HCT116 (cell line): ENCODE data around the gene ZNF691. TPM values are rescaled to one million over a fixed set of nuclear protein-coding genes. Genes with fewer than 3 reads are reported as not detected.

Source experiments
- ATAC-seq: fragments of 200-7000 bp; cut with Tn5 transposase; 2 replicates; pipeline ENCODE4 v1.9.1; 2020; ENCODE audit warnings: mild to moderate bottlenecking, moderate library complexity
- BruUV-seq: library from RNA; stranded (reverse); fragments of 400-500 nt; replicated peaks from 2 replicates; lab custom pipeline; 2021; lab: Mats Ljungman, UMichigan
- CTCF ChIA-PET: fragments of 300-600 bp; sonication (Branson Sonifier 250); formaldehyde crosslinking; loops from one replicate; lab custom pipeline; 2021; ENCODE audit warnings: antibody characterized with exemption; lab: Charles Lee
- POLR2A ChIA-PET: fragments of 300-600, 350-600 bp; sonication (Branson Sonifier 250); formaldehyde crosslinking; loops from one replicate; lab custom pipeline; 2021; ENCODE audit warnings: antibody characterized with exemption; lab: Charles Lee
- RAD21 ChIA-PET, 2 experiments: fragments of 300-600 bp; sonication (Branson Sonifier 250); formaldehyde crosslinking; loops; one replicate each; lab custom pipeline; 2023; ENCODE audit warnings: low total read pairs in 2 of 2; ENCODE audit not compliant: uncharacterized antibody in 2 of 2, unreplicated experiment in 2 of 2, low non-redundant PET in 1 of 2; lab: Charles Lee
- DNase-seq: peaks from one replicate; pipeline ENCODE4 v3.0.0-alpha.2; 2010; ENCODE audit warnings: low read depth, low spot score
- H2AFZ ChIP-seq: fragments of 200-600 bp; shearing (Covaris generic), sonication (generic); 2 replicates; pipeline ENCODE4 v1.6.1; 2017; ENCODE audit warnings: low read depth, mixed run types, mixed read lengths, antibody characterized with exemption, low read length; ENCODE audit not compliant: poor library complexity, severe bottlenecking
- H3K27ac ChIP-seq: 2 replicates; pipeline ENCODE4 v1.5.1; 2012; ENCODE audit warnings: low read depth, low read length
- H3K27me3 ChIP-seq: fragments of 200-600 bp; sonication (generic); 2 replicates; pipeline ENCODE4 v1.6.1; 2016; ENCODE audit warnings: mixed run types, low read length, mixed read lengths; ENCODE audit not compliant: insufficient read depth
- H3K36me3 ChIP-seq, 2 experiments: fragments of 200-500 bp in 1 of 2; fragments of 200-600 bp in 1 of 2; sonication (Bioruptor generic) in 1 of 2; sonication (generic) in 1 of 2; 2 replicates each; pipeline versions ENCODE4 v1.5.1 to v1.6.1; 2014 to 2016; ENCODE audit warnings: low read length in 2 of 2, inconsistent platforms in 1 of 2, mixed read lengths in 1 of 2, mixed run types in 1 of 2; ENCODE audit not compliant: insufficient read depth in 2 of 2, control insufficient read depth in 1 of 2
- H3K4me1 ChIP-seq, 2 experiments: fragments of 200-600 bp in 1 of 2; sonication (generic) in 1 of 2; 2 replicates each; pipeline versions ENCODE4 v1.5.1 to v1.6.1; 2012 to 2017; ENCODE audit warnings: low read length in 2 of 2, inconsistent platforms in 1 of 2, mild to moderate bottlenecking in 1 of 2, mixed read lengths in 1 of 2, mixed run types in 1 of 2, moderate library complexity in 1 of 2; ENCODE audit not compliant: insufficient read depth in 2 of 2, control insufficient read depth in 1 of 2
- H3K4me2 ChIP-seq: fragments of 200-600 bp; sonication (generic); 2 replicates; pipeline ENCODE4 v1.6.1; 2017; ENCODE audit warnings: mixed run types, low read length, mixed read lengths
- H3K4me3 ChIP-seq, 2 experiments: fragments of 200-600 bp in 1 of 2; sonication (generic) in 1 of 2; replicated peaks in 1 of 2; 2 replicates each; pipeline ENCODE4 v1.5.1; 2011 to 2016; ENCODE audit warnings: low read length in 2 of 2, control low read depth in 1 of 2, low read depth in 1 of 2, mild to moderate bottlenecking in 1 of 2, mixed read lengths in 1 of 2, mixed run types in 1 of 2
- H3K79me2 ChIP-seq: fragments of 200-600 bp; sonication (generic); 2 replicates; pipeline ENCODE4 v1.6.1; 2017; ENCODE audit warnings: mild to moderate bottlenecking, mixed run types, low read length, moderate library complexity, mixed read lengths; ENCODE audit not compliant: insufficient read depth
- H3K9ac ChIP-seq: fragments of 200-600 bp; sonication (generic); 2 replicates; pipeline ENCODE4 v1.6.1; 2016; ENCODE audit warnings: low read length, mixed read lengths
- H3K9me2 ChIP-seq: fragments of 200-600 bp; sonication (generic), shearing (Covaris generic); 2 replicates; pipeline ENCODE4 v1.6.1; 2017; ENCODE audit warnings: mixed run types, mild to moderate bottlenecking, moderate library complexity; ENCODE audit not compliant: insufficient read depth
- H3K9me3 ChIP-seq, 2 experiments: fragments of 200-500 bp in 1 of 2; fragments of 200-600 bp in 1 of 2; sonication (Bioruptor generic) in 1 of 2; sonication (generic) in 1 of 2; 2 replicates each; pipeline ENCODE4 v1.6.1; 2014 to 2017; ENCODE audit warnings: low read length in 2 of 2, mixed read lengths in 2 of 2, inconsistent platforms in 1 of 2, low read depth in 1 of 2, mild to moderate bottlenecking in 1 of 2, mixed run types in 1 of 2, moderate library complexity in 1 of 2; ENCODE audit not compliant: control insufficient read depth in 1 of 2, insufficient read depth in 1 of 2
- H4K20me1 ChIP-seq: fragments of 200-600 bp; sonication (generic), shearing (Covaris generic); 2 replicates; pipeline ENCODE4 v1.6.1; 2017; ENCODE audit warnings: mixed run types, mild to moderate bottlenecking, moderate library complexity; ENCODE audit not compliant: insufficient read depth
- ATF3 ChIP-seq: IDR thresholded peaks from 2 replicates; pipeline ENCODE4 v1.6.1; 2012
- CBX3 ChIP-seq: IDR thresholded peaks from 2 replicates; pipeline ENCODE4 v1.6.1; 2012; ENCODE audit warnings: low read depth
- CEBPB ChIP-seq: IDR thresholded peaks from 2 replicates; pipeline ENCODE4 v1.6.1; 2012; ENCODE audit warnings: low read depth
- CTCF ChIP-seq, 3 experiments: fragments of 200-600 bp in 1 of 3; sonication (generic) in 1 of 3; IDR thresholded peaks in 2 of 3; conservative IDR thresholded peaks in 1 of 3; 2 replicates each; pipeline ENCODE4 v1.5.1; 2012 to 2017; ENCODE audit warnings: low read depth in 2 of 3, low read length in 2 of 3, antibody characterized with exemption in 1 of 3, borderline replicate concordance in 1 of 3, control low read depth in 1 of 3, mild to moderate bottlenecking in 1 of 3, mixed read lengths in 1 of 3, mixed run types in 1 of 3, moderate library complexity in 1 of 3; ENCODE audit not compliant: insufficient read depth in 1 of 3
- ELF1 ChIP-seq: IDR thresholded peaks from 2 replicates; pipeline ENCODE4 v1.6.1; 2012; ENCODE audit warnings: low read depth, borderline replicate concordance
- EZH2phosphoT487 ChIP-seq: fragments of 200-600 bp; IDR thresholded peaks from 2 replicates; pipeline ENCODE4 v1.6.1; 2018; ENCODE audit warnings: antibody characterized with exemption, borderline replicate concordance
- FOSL1 ChIP-seq: IDR thresholded peaks from 2 replicates; pipeline ENCODE4 v1.6.1; 2012; ENCODE audit warnings: low read depth
- MAX ChIP-seq: IDR thresholded peaks from 2 replicates; pipeline ENCODE4 v1.6.1; 2012
- POLR2A ChIP-seq: IDR thresholded peaks from 2 replicates; pipeline ENCODE4 v1.7.0; 2011; ENCODE audit warnings: borderline replicate concordance; ENCODE audit not compliant: insufficient read depth, insufficient read length; ENCODE audit errors: extremely low read depth
- SP1 ChIP-seq: IDR thresholded peaks from 2 replicates; pipeline ENCODE4 v1.6.1; 2012; ENCODE audit warnings: low read depth
- YY1 ChIP-seq: IDR thresholded peaks from 2 replicates; pipeline ENCODE4 v1.6.1; 2011; ENCODE audit warnings: low read length, low read depth, moderate library complexity, mild to moderate bottlenecking; ENCODE audit not compliant: insufficient replicate concordance; ENCODE audit errors: extremely low read depth
- ZBTB33 ChIP-seq: IDR thresholded peaks from 2 replicates; pipeline ENCODE4 v1.6.1; 2011; ENCODE audit warnings: mild to moderate bottlenecking, low read length, moderate library complexity; ENCODE audit not compliant: insufficient replicate concordance; ENCODE audit errors: extremely low read depth
- ZFX ChIP-seq: fragments of 450-650 bp; IDR thresholded peaks from 2 replicates; pipeline ENCODE4 v1.6.1; 2017
- ZNF274 ChIP-seq: fragments of 200-500 bp; sonication (Bioruptor generic); IDR thresholded peaks from 2 replicates; pipeline ENCODE4 v1.6.1; 2014; ENCODE audit warnings: mild to moderate bottlenecking, low read depth, low read length, inconsistent platforms
- intact Hi-C: fragments of 100-400 bp; cut with micrococcal nuclease; formaldehyde crosslinking; loops from 2 replicates; pipeline ENCODE4 v1.10.0; 2022
- total RNA-seq: library from RNA; stranded (reverse); gene quantifications from one replicate; pipeline ENCODE4 v1.2.1, GENCODE V29; 2021; ENCODE audit not compliant: unreplicated experiment

ZNF691 gene
- total RNA-seq, 1 experiment from 2014 or later = 11.1 TPM

- H3K9me2 ChIP-seq = no peaks in the 10 kb centered on the region
- BruUV-seq = no TSS peak
- POLR2A ChIA-PET = no interaction called here
- no peak for DNase-seq
- TF ChIP-seq ZBTB33 = no peak
- TF ChIP-seq YY1 = no peak
- no peak for TF ChIP-seq EZH2phosphoT487
- TF ChIP-seq ELF1 = no peak
- TF ChIP-seq CEBPB = no peak
- TF ChIP-seq POLR2A = no peak
- TF ChIP-seq SP1 = no peak
- no peak for TF ChIP-seq MAX
- no peak for TF ChIP-seq FOSL1
- TF ChIP-seq CBX3 = no peak
- TF ChIP-seq CTCF (IDR thresholded peaks at IDR 0.05 in 2 of 3, conservative IDR thresholded peaks at IDR 0.05 in 1 of 3; ENCODE audit: borderline replicate concordance in 1 of 3, insufficient read depth in 1 of 3, low read depth in 2 of 3, low read length in 2 of 3) = no peak
- TF ChIP-seq ZFX = no peak
- no peak for TF ChIP-seq ZNF274
- TF ChIP-seq ATF3 = no peak
- TF ChIP-seq, all 23 proteins: peak for 0
- Histone ChIP-seq H3K27ac (no peak overlapping the region), H3K36me3 (no peaks in the 10 kb centered on the region), H3K79me2 (no peaks in the 10 kb centered on the region), H3K9me3 (no peaks in the 10 kb centered on the region), H2AFZ (no peak overlapping the region), H3K4me1 (no peaks in the 10 kb centered on the region), H3K4me2 (no peak overlapping the region), H3K9ac (no peak overlapping the region), H4K20me1 (no peaks in the 10 kb centered on the region), H3K27me3 (no peaks in the 10 kb centered on the region), H3K4me3 (no peak overlapping the region)
- ChIA-PET CTCF (no interaction called here), RAD21 (no interaction called here)
- ATAC-seq = no peak
- intact Hi-C loops = no loop called here
Measured at GRCh38 chr1:42830631-42831030, 15.8 kb upstream of the ZNF691 start.
